Heart left ventricle (tissue), 16 donors: Measurements from ENCODE around the gene FEM1C. TPM values are rescaled to one million over a fixed set of nuclear protein-coding genes. Genes with fewer than 3 reads are reported as not detected.
"Not testable (repeated sequence)": the region's sequence is repeated elsewhere in the genome, so short reads cannot be mapped to it uniquely, and the experiment has no call there.

ENCODE experiments used
- ATAC-seq, 4 donors: fragments of 200-7000 bp; cut with Tn5 transposase; one replicate each; pipeline ENCODE4 v1.9.1; 2020 to 2022; ENCODE audit warnings: moderate library complexity in 4 of 4, mild to moderate bottlenecking in 3 of 4, moderate number of reproducible peaks in 1 of 4
- DNase-seq, 5 donors: peaks; one replicate each; pipeline ENCODE4 v3.0.0-alpha.2; 2020
- H3K27ac ChIP-seq, 12 donors: fragments of 200-600 bp; sonication (generic) in 4 of 12; one replicate each; pipeline versions ENCODE4 v1.5.0 to v1.8.0; 2016 to 2022; ENCODE audit warnings: mild to moderate bottlenecking in 2 of 12
- H3K27me3 ChIP-seq, 9 donors: fragments of 200-600 bp; sonication (generic) in 2 of 9; one replicate each; pipeline versions ENCODE4 v1.5.1 to v1.8.0; 2016 to 2022; ENCODE audit warnings: mild to moderate bottlenecking in 3 of 9
- H3K36me3 ChIP-seq, 9 donors: fragments of 200-600 bp; sonication (generic) in 2 of 9; one replicate each; pipeline versions ENCODE4 v1.5.0 to v1.8.0; 2018 to 2022; ENCODE audit warnings: mild to moderate bottlenecking in 2 of 9
- H3K4me1 ChIP-seq, 12 donors: fragments of 200-600 bp; sonication (generic) in 4 of 12; one replicate each; pipeline versions ENCODE4 v1.5.0 to v1.8.0; 2016 to 2022; ENCODE audit warnings: mild to moderate bottlenecking in 3 of 12
- H3K4me3 ChIP-seq, 12 donors: fragments of 200-600 bp; sonication (generic) in 4 of 12; one replicate each; pipeline versions ENCODE4 v1.5.0 to v1.8.0; 2017 to 2022; ENCODE audit warnings: mild to moderate bottlenecking in 9 of 12, moderate library complexity in 4 of 12
- H3K9me3 ChIP-seq, 12 donors: fragments of 200-600 bp; sonication (generic) in 4 of 12; one replicate each; pipeline versions ENCODE4 v1.5.0 to v1.8.0; 2016 to 2022; ENCODE audit warnings: mild to moderate bottlenecking in 1 of 12
- CTCF ChIP-seq, 12 donors: fragments of 200-600 bp; sonication (generic) in 4 of 12; IDR thresholded peaks; one replicate each; pipeline versions ENCODE4 v1.5.0 to v1.8.0; 2018 to 2022; ENCODE audit warnings: antibody characterized with exemption in 12 of 12, mild to moderate bottlenecking in 5 of 12
- POLR2A ChIP-seq, 2 donors: fragments of 450-650 bp; IDR thresholded peaks; one replicate each; pipeline ENCODE4 v1.6.1; 2017; ENCODE audit warnings: antibody characterized with exemption in 2 of 2, mild to moderate bottlenecking in 2 of 2, moderate library complexity in 2 of 2
- WGBS, 4 donors: extraction: QIAGEN DNeasy Blood & Tissue Kit in 2 of 4; methylation state at CpG; one replicate each; pipeline versions ENCODE4 v1.1.5 to v1.1.7; 2013 to 2018; 5-methylcytosine and 5-hydroxymethylcytosine counted together
- intact Hi-C, 10 donors: fragments of 100-400 bp; cut with DNase I; formaldehyde crosslinking; loops; one replicate each; pipeline versions ENCODE4 v1.11.1 to v1.14.2; 2022
- polyA plus RNA-seq, 2 donors: library from polyadenylated mRNA; stranded (reverse); fragments of 200-250 nt; gene quantifications; one replicate each; pipeline ENCODE4 v1.2.3, GENCODE V29; 2013
- total RNA-seq, 9 donors: library from RNA; depleted of rRNA in 2 of 9; stranded (reverse); fragments of >200 nt in 2 of 9; fragmentation: NEBNext Ultra II Directional in 3 of 9; extraction: Animal tissue kit (Norgen Biotek cat#: 25700) in 3 of 9; gene quantifications; one replicate each; pipeline versions ENCODE4 v1.1.0 to v1.2.4, GENCODE V29; 2016 to 2023
- donor health status: ischemic (EF 13 %, LVEDD 7.1; RV severe dilation, severe dysfunction).
- donor health status: healthy with polysubstance abuse.
- donor health status: DM: no; HTN: yes; CAD: no.
- donor health status: DM: no; HTN: no; CAD: no.
- donor health status: ischemic (EF 25% LVEDD 6.9; RV normal size, moderate dysfunction).
- donor health status: ischemic (EF 25% LVEDD 5.7; RV mildly dilated, moderate dysfunction).
- donor health status: healthy.
- donor health status: DM: yes; HTN: yes; CAD: no.
- donor health status: ischemic (EF 35%, LVEDD 5.7; RV mildly dilated, moderate dysfunction).
- donor health status: nonischemic (EF 11% LVEDD 7.7; RV severe dilation, severe dysfunction).
- donor health status: DM: yes; HTN: yes; CAD: no.
- donor health status: PGD.
- donor health status: ischemic (EF 29% LVEDD 5.4; RV normal size, mild dysfunction).
- donor health status: nonischemic (EF 23%, LVEDD 6.1; RV moderate dilation, normal function).

The FEM1C gene
- total and polyA plus RNA-seq, 11 donors, result 14.9 to 92.7 (median 43.4) TPM

GRCh38 chr5:115480271-115480670, 64.3 kb downstream of the FEM1C start:
- H3K4me3 ChIP-seq, result no peak overlapping the region
- H3K36me3 ChIP-seq, result no peaks in the 10 kb centered on the region
- no peak for DNase-seq
- TF ChIP-seq POLR2A (IDR thresholded peaks at IDR 0.05), result no peak
- TF ChIP-seq CTCF (IDR thresholded peaks at IDR 0.05), result no peak
- no peaks in the 10 kb centered on the region for H3K27me3 ChIP-seq
- H3K27ac ChIP-seq, result no peak overlapping the region
- H3K9me3 ChIP-seq, result no peaks in the 10 kb centered on the region
- H3K4me1 ChIP-seq, result peaks cover 0 to 8% (median 0%) of the 10 kb centered on the region in 12 donors
- intact Hi-C loops, result no loop called here
- ATAC-seq, result no peak
- WGBS, 4 donors, result 71 to 89% (median 78%) methylated on average over 3 to 4 of the region's 4 CpGs

DNA sequence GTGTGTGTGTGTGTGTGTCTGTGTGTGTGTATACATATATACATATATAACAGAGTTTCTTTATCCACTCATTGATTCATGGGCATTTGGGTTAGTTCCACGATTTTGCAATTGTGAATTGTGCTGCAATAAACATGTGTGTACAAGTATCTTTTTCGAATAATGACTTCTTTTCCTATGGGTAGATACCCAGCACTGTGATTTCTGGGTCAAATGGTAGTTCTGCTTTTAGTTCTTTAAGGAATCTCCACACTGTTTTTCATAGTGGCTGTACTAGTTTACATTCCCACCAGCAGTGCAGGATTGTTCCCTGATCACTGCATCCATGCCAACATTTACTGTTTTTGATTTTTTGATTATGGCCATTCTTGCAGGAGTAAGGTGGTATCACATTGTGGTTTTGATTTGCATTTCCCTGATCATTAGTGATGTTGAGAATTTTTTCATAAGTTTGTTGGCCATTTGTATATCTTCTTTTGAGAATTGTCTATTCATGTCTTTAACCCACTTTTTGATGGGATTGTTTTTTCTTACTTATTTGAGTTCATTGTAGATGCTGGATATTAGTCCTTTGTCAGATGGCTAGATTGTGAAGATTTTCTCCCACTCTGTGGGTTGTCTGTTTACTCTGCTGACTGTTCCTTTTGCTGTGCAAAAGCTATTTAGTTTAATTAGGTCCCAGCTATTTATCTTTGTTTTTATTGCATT, 65.3 kb downstream of the FEM1C start:
- DNase-seq, H3K27ac ChIP-seq, H3K4me1 ChIP-seq, H3K9me3 ChIP-seq, H3K4me3 ChIP-seq, H3K36me3 ChIP-seq, intact Hi-C loops, H3K27me3 ChIP-seq, ATAC-seq: not testable (repeated sequence)
- WGBS, 4 donors, result 76 to 81% (median 78%) methylated on average over 2 of the region's 2 CpGs

DNA sequence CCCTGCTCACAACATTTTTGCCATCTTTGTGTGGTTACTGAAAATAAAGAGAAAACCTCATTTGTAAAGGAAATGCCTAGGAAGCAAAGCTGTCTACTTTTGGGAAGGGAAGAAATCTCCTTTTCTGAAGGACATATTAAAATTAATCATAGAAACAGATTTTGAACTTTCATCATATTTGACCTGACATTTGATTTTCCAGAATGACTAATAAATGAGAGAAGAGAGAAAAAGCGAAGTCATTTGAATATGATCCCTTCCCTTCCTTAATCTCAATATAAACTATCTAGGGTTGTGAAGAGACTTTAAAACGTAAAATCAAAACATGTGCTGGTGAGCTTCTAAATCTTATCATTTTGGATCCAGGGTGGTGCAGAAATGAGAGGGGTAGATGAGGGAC, 66.3 kb downstream of the FEM1C start:
- intact Hi-C loops, result no loop called here
- 80 to 85% (median 82%) methylated on average over 2 of the region's 2 CpGs for WGBS, 4 donors
- H3K27me3 ChIP-seq, result no peaks in the 10 kb centered on the region
- no peak for ATAC-seq
- no peak for DNase-seq
- peaks cover 0 to 2% (median 0%) of the 10 kb centered on the region in 12 donors for H3K4me1 ChIP-seq
- H3K36me3 ChIP-seq, result no peaks in the 10 kb centered on the region
- H3K27ac ChIP-seq, result no peak overlapping the region
- H3K4me3 ChIP-seq, result no peak overlapping the region
- no peaks in the 10 kb centered on the region for H3K9me3 ChIP-seq
- TF ChIP-seq POLR2A (IDR thresholded peaks at IDR 0.05), result no peak
- TF ChIP-seq CTCF (IDR thresholded peaks at IDR 0.05), result no peak

GRCh38 chr5:115477581-115477980, 67.0 kb downstream of the FEM1C start:
- Histone ChIP-seq H3K27me3 (no peaks in the 10 kb centered on the region), H3K9me3 (no peaks in the 10 kb centered on the region), H3K4me1 (peaks cover 0 to 9% (median 5%) of the 10 kb centered on the region in 12 donors), H3K36me3 (no peaks in the 10 kb centered on the region), H3K27ac (no peak overlapping the region), H3K4me3 (no peak overlapping the region)
- no peak for ATAC-seq
- DNase-seq, result no peak
- WGBS, 4 donors, result 80 to 86% (median 82%) methylated on average over 7 of the region's 7 CpGs
- intact Hi-C loops, result no loop called here
- TF ChIP-seq POLR2A (IDR thresholded peaks at IDR 0.05), result no peak
- no peak for TF ChIP-seq CTCF (IDR thresholded peaks at IDR 0.05)

- ATAC-seq (no peak), DNase-seq (no peak)
- Histone ChIP-seq H3K9me3 (no peaks in the 10 kb centered on the region), H3K4me3 (no peak overlapping the region), H3K36me3 (no peaks in the 10 kb centered on the region), H3K27me3 (no peaks in the 10 kb centered on the region), H3K4me1 (peaks cover 0 to 23% (median 16%) of the 10 kb centered on the region in 12 donors), H3K27ac (no peak overlapping the region)
- intact Hi-C loops, result no loop called here
- TF ChIP-seq POLR2A (IDR thresholded peaks at IDR 0.05), result no peak
- TF ChIP-seq CTCF (IDR thresholded peaks at IDR 0.05), result no peak
These were observed 68.8 kb downstream of the FEM1C start for GRCh38 chr5:115475788-115476187.
